ENCODE measurements around the gene KCNMA1.

The KCNMA1 gene

DNA sequence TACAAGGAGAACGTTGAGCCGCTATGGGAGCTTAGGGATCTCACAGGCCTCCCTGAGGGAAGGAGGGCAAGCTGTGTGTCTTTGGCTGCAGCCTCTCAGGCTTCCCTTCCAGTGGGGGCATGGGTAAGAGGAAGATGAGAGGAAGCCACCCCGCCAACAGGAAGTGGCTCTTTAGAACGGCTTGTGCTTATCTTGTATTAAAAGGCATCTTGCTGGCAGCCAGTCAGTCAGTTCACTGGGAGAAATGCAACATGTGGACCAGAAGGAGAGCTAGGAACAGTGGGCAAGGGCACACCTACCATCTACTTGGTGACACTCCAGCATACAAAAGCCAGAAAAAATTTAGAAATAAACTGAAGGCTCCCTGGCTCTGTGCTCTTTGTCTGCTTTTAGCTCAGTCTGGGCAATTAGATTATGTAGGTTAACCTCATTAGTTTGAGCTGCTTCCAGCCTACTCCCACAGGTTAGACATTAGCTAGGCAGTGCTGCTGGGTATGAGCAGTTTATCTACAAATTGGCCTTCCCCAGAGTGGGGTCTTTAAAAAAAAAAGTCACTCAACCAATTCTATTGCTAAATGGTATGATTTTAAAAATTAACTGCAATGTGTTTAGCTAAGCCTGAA is 595.9 kb downstream of the KCNMA1 start:
- no peaks in the 10 kb centered on the region for H3K36me3 ChIP-seq (ENCODE audit: control insufficient read depth, low read depth, low read length)
- no peak overlapping the region for H3K4me3 ChIP-seq (ENCODE audit: low read length)
- peaks cover 8% of the 10 kb centered on the region for H3K4me1 ChIP-seq (ENCODE audit: control insufficient read depth, low read depth, low read length)
- H3K27ac ChIP-seq (ENCODE audit: low read length) = no peak overlapping the region
- no peak overlapping the region for H3K9ac ChIP-seq (ENCODE audit: low read length)
- H3K9me3 ChIP-seq (ENCODE audit: control insufficient read depth, low read depth, low read length) = no peaks in the 10 kb centered on the region
- H3K27me3 ChIP-seq (ENCODE audit: control insufficient read depth, insufficient read depth, low read length) = no peaks in the 10 kb centered on the region

DNA sequence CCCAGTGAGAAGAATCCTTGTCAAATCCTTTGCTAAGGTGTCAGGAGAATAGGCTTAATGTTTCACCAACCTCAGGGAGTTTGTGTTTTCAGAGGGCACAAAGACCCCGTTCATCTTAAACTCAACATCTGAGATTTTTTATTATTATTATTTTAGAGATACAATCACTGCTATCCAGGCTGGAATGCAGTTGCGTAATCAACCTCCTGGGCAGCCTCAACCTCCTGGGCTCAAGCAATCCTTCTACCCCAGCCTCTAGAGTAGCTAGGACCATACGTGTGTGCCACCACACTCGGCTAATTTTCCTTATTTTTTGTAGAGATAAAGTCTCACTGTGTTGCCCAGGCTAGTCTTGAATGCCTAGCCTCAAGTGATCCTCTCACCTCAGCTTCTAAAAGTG is 599.2 kb downstream of the KCNMA1 start:
- Histone ChIP-seq H3K9ac (ENCODE audit: low read length) (no peak overlapping the region), H3K36me3 (ENCODE audit: control insufficient read depth, low read depth, low read length) (no peaks in the 10 kb centered on the region), H3K4me3 (ENCODE audit: low read length) (no peak overlapping the region), H3K9me3 (ENCODE audit: control insufficient read depth, low read depth, low read length) (no peaks in the 10 kb centered on the region), H3K27ac (ENCODE audit: low read length) (no peak overlapping the region), H3K4me1 (ENCODE audit: control insufficient read depth, low read depth, low read length) (peaks cover 8% of the 10 kb centered on the region), H3K27me3 (ENCODE audit: control insufficient read depth, insufficient read depth, low read length) (no peaks in the 10 kb centered on the region)

DNA sequence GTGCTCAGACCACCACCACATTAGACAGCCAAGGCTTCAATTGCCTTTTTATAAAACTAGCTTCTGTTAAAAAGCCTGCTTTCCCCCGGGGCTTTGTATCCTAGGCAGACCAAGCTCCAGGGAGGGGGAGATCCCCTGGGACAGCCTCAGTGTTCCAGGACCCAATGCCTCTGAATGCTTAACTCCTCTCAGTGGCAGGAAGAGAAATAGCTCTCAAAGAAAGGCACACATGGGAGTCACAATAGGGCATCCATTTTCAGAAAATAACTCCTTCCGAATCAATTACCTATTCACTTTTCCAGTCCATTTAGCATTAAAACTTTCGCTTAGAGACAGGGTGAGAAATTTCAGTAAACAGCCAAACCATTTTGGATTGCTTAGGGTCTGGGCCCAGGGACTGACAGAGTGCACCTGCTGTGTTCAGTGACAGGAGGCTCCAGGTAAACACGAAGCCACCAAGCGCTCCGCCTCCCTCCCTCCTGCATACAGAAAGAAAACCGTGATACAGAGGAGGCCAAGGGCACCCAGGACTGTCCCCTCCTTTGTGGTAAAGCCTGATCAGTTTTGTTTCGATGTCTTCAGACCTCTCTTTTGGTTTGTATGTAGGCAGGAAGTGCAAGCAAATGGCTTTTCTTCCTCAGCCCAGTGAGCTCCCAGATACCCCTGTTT is 599.7 kb downstream of the KCNMA1 start:
- H3K4me3 ChIP-seq (ENCODE audit: low read length) = no peak overlapping the region
- H3K9ac ChIP-seq (ENCODE audit: low read length) = no peak overlapping the region
- H3K4me1 ChIP-seq (ENCODE audit: control insufficient read depth, low read depth, low read length) = peaks cover 8% of the 10 kb centered on the region

DNA sequence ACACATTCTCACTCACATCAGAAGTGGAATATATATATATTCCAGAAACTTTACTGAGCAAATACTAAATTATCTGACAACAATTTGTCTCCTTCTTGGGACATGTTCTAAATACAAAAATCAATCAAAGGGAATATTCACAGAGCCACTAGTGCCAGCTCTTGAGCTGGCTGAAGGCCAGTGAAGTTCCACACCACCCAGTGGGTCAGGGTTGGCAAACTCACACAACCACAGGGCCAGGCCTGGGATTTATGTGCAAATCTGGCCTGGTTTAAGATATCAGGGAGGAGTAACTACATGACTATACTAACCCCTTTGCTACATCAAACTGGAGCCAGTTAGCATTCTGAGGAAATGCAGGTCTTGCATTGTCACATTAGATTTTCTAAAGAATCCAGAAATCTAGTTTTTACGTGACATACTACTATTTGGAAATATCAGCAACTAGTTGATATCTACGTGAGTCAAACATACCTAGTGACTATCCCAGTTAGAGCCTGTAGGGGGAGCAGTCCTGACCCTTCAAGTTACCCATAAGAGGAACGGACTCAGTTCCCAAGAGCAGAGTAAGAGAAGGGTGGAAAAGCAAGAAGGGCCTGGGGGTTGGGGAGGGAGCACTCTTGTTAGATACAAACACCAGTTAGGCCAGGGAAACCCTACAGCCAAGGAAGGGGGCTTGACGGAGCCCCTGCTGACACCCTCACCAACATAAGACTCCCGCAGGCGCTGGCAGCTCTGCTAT is 600.4 kb downstream of the KCNMA1 start:
- no peaks in the 10 kb centered on the region for H3K36me3 ChIP-seq (ENCODE audit: control insufficient read depth, low read depth, low read length)
- no peak overlapping the region for H3K9ac ChIP-seq (ENCODE audit: low read length)
- no peak overlapping the region for H3K4me3 ChIP-seq (ENCODE audit: low read length)
- peaks cover 8% of the 10 kb centered on the region for H3K4me1 ChIP-seq (ENCODE audit: control insufficient read depth, low read depth, low read length)
- no peaks in the 10 kb centered on the region for H3K9me3 ChIP-seq (ENCODE audit: control insufficient read depth, low read depth, low read length)
- H3K27ac ChIP-seq (ENCODE audit: low read length) = no peak overlapping the region
- H3K27me3 ChIP-seq (ENCODE audit: control insufficient read depth, insufficient read depth, low read length) = no peaks in the 10 kb centered on the region

More for the DNA sequence above, 599.7 kb downstream of the KCNMA1 start:
- H3K27me3 ChIP-seq (ENCODE audit: control insufficient read depth, insufficient read depth, low read length) = no peaks in the 10 kb centered on the region
- H3K9me3 ChIP-seq (ENCODE audit: control insufficient read depth, low read depth, low read length) = no peaks in the 10 kb centered on the region
- H3K27ac ChIP-seq (ENCODE audit: low read length) = no peak overlapping the region
- H3K36me3 ChIP-seq (ENCODE audit: control insufficient read depth, low read depth, low read length) = no peaks in the 10 kb centered on the region

DNA sequence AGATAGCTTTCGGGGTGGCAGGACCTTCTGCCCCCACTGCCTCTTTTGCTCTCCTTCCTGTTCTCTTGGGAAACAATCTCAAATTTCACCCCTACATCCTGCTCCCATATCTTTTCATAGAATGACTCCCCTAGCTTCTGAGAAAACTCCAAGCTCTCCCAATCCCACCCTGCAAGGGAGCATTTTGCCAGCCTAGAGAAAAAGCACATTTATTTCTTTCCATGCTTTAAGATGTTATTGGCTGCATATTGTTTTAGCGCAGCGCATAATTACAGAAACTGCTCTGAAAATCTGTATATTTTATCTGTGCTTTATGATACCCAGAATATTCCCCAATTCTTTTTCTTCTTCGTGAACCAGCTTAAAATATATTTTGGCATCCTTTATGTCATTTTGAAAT is 601.3 kb downstream of the KCNMA1 start:
- Histone ChIP-seq H3K27ac (ENCODE audit: low read length) (no peak overlapping the region), H3K27me3 (ENCODE audit: control insufficient read depth, insufficient read depth, low read length) (no peaks in the 10 kb centered on the region), H3K36me3 (ENCODE audit: control insufficient read depth, low read depth, low read length) (no peaks in the 10 kb centered on the region), H3K4me1 (ENCODE audit: control insufficient read depth, low read depth, low read length) (peaks cover 6% of the 10 kb centered on the region), H3K9me3 (ENCODE audit: control insufficient read depth, low read depth, low read length) (no peaks in the 10 kb centered on the region), H3K9ac (ENCODE audit: low read length) (no peak overlapping the region), H3K4me3 (ENCODE audit: low read length) (no peak overlapping the region)

DNA sequence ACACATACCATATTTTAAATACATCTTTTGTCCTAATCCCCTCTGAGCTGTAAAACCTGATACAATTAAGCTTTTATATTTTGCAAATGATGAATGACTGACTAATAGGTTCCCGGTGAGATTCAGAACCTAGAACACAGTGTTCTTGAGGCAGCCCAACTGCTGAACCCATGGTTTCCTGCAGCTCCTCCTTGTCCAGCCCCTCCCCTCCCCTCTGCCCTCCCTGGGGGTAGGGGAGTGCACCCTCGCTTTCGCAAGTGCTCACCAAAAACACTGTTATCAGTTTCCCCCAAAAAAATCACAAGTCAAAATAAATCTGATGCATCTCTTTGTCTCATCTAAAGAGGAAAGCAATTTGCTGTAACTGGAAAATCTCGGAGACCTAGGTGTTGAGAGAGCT is 602.8 kb downstream of the KCNMA1 start:
- no peak overlapping the region for H3K4me3 ChIP-seq (ENCODE audit: low read length)
- no peak overlapping the region for H3K27ac ChIP-seq (ENCODE audit: low read length)
- no peaks in the 10 kb centered on the region for H3K9me3 ChIP-seq (ENCODE audit: control insufficient read depth, low read depth, low read length)
- H3K27me3 ChIP-seq (ENCODE audit: control insufficient read depth, insufficient read depth, low read length) = no peaks in the 10 kb centered on the region
- H3K36me3 ChIP-seq (ENCODE audit: control insufficient read depth, low read depth, low read length) = no peaks in the 10 kb centered on the region
- peaks cover 6% of the 10 kb centered on the region for H3K4me1 ChIP-seq (ENCODE audit: control insufficient read depth, low read depth, low read length)
- H3K9ac ChIP-seq (ENCODE audit: low read length) = no peak overlapping the region

DNA sequence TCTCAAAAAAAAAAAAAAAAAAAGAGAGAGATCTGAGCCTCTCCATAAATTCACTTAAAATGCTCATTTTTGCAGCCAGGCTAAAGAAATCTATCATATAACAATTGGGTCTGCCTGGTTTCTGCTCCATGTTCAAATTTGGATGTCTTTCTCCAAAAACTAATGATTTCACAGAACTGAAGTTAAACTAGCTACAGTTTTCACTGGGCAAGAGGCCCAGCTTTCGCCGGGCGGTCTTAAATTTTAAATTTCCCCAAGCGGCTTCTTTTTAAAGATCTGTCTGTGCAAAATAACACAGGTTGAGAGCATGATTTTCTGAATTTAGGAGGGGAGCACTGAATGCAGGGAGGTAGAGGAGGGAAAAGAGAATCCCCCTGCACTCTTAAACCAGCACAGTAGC is 603.4 kb downstream of the KCNMA1 start:
- no peaks in the 10 kb centered on the region for H3K36me3 ChIP-seq (ENCODE audit: control insufficient read depth, low read depth, low read length)
- peaks cover 6% of the 10 kb centered on the region for H3K4me1 ChIP-seq (ENCODE audit: control insufficient read depth, low read depth, low read length)
- H3K27ac ChIP-seq (ENCODE audit: low read length) = no peak overlapping the region
- no peaks in the 10 kb centered on the region for H3K9me3 ChIP-seq (ENCODE audit: control insufficient read depth, low read depth, low read length)
- no peak overlapping the region for H3K9ac ChIP-seq (ENCODE audit: low read length)
- no peak overlapping the region for H3K4me3 ChIP-seq (ENCODE audit: low read length)
- no peaks in the 10 kb centered on the region for H3K27me3 ChIP-seq (ENCODE audit: control insufficient read depth, insufficient read depth, low read length)

DNA sequence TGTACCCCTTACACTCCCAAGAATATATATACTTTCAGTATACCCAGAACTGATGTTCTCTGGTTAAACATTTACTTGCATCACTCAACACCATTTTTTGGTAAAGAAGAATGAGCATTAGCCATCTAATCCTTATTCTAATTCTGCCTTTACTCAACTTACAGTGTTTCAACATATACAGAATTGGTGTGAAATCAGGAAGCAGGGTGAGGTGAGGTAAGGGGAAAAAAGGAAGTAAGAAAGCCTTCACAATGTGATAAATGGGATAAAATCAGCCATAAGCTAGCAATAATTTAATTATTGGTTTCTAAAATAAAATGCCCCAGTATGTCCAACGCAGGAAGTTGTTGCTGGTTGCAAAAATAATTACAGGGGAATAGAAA is 605.4 kb downstream of the KCNMA1 start:
- Histone ChIP-seq H3K27ac (ENCODE audit: low read length) (no peak overlapping the region), H3K4me3 (ENCODE audit: low read length) (no peak overlapping the region), H3K9me3 (ENCODE audit: control insufficient read depth, low read depth, low read length) (no peaks in the 10 kb centered on the region), H3K36me3 (ENCODE audit: control insufficient read depth, low read depth, low read length) (no peaks in the 10 kb centered on the region), H3K9ac (ENCODE audit: low read length) (no peak overlapping the region), H3K27me3 (ENCODE audit: control insufficient read depth, insufficient read depth, low read length) (no peaks in the 10 kb centered on the region), H3K4me1 (ENCODE audit: control insufficient read depth, low read depth, low read length) (no peaks in the 10 kb centered on the region)

DNA sequence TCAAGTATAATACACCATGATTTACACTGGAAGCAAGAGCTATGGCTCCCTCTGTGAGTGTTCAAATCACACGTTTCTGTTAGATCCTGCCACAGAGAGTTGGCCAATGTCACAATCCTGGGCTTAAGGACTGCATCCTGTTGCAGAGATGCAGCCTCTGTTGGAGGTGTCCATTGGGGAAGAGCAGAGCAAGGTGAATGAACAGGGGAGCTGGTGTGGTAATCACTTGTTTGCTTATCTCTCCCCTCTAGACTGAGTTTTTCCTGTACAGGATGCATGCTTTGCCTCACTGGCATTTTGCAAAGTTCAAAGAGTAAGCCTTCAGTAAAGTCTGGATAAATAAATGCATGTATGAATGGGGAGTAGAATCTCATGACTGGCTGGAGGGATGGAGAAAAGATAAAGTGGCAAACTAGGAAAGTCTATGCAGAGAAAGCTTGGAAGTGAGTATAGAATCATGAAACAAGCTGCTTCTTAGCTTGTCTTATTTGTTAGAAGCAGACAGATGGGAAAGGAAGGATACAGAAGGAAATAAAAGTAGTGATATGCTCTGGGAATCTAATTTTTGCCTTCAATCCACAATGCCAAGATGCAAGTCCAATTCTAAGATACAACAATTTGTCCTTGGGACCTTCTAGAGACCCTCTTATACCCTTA is 605.9 kb downstream of the KCNMA1 start:
- Histone ChIP-seq H3K4me3 (ENCODE audit: low read length) (no peak overlapping the region), H3K4me1 (ENCODE audit: control insufficient read depth, low read depth, low read length) (no peaks in the 10 kb centered on the region), H3K27me3 (ENCODE audit: control insufficient read depth, insufficient read depth, low read length) (no peaks in the 10 kb centered on the region), H3K9me3 (ENCODE audit: control insufficient read depth, low read depth, low read length) (no peaks in the 10 kb centered on the region), H3K9ac (ENCODE audit: low read length) (no peak overlapping the region), H3K36me3 (ENCODE audit: control insufficient read depth, low read depth, low read length) (no peaks in the 10 kb centered on the region), H3K27ac (ENCODE audit: low read length) (no peak overlapping the region)

DNA sequence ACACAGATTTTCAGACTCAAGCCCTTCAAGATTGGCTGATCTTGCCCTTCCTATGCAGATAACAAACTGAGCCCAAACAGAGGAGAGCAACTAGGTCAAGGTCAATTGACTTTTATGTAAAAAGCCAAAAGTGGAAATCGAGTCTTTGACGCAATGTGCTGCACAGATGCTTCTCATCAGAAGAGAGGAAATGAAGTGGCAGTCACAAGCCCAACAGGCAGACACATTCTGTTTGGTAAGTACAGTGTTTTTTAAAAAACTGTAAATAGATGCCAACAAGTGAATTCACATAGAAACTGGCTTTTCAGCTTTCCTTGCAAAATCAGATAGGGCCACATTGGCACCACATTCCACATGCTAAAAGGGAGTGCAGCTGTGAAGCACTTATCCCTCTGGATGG is 606.6 kb downstream of the KCNMA1 start:
- H3K36me3 ChIP-seq (ENCODE audit: control insufficient read depth, low read depth, low read length) = no peaks in the 10 kb centered on the region
- no peak overlapping the region for H3K4me3 ChIP-seq (ENCODE audit: low read length)
- no peak overlapping the region for H3K9ac ChIP-seq (ENCODE audit: low read length)
- no peaks in the 10 kb centered on the region for H3K4me1 ChIP-seq (ENCODE audit: control insufficient read depth, low read depth, low read length)
- no peak overlapping the region for H3K27ac ChIP-seq (ENCODE audit: low read length)
- H3K9me3 ChIP-seq (ENCODE audit: control insufficient read depth, low read depth, low read length) = no peaks in the 10 kb centered on the region
- no peaks in the 10 kb centered on the region for H3K27me3 ChIP-seq (ENCODE audit: control insufficient read depth, insufficient read depth, low read length)

DNA sequence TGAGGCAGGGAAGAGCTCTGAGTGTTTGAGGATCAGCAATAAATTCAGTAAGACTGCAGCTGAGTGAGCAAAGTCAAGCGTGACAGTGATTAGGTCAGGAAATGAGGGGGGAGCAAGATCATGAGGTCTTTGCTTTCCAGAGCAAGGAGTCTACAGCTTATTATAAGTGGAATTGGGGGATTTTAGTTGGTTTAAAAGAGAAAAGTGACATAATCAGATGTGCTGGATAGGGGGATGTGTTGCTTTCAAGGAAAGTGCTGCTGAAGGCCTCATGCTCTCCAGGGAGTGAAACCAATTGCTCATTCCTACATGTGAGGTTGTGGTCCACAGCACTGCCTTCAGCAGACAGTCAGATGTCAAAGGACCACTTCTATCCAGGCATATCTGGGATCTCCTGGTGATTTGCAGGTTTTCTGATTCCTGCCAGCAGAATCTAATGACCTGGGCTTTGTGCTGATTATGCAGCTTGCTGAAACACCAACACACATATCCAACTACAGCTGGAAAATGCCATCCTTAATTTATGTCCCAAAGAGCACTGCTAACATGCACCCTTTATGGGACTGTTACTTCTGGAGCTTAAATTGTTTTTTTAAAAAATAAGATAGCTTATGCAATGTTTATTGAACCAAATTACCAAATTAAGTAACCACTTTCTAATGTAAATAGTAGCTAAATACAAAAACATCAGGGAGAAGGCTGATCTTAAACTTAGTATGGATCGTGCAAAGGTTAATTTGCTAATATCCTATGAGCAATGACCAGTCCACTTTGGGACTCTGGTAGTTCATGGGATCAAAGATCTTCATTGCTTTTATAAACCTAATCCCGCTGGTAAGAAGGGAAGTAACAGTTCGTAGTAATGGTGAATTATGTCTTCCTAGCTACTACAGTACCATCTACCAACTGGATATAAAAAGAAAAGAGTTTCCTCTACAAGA is 607.6 kb downstream of the KCNMA1 start:
- Histone ChIP-seq H3K9me3 (ENCODE audit: control insufficient read depth, low read depth, low read length) (no peaks in the 10 kb centered on the region), H3K27ac (ENCODE audit: low read length) (no peak overlapping the region), H3K9ac (ENCODE audit: low read length) (no peak overlapping the region), H3K36me3 (ENCODE audit: control insufficient read depth, low read depth, low read length) (no peaks in the 10 kb centered on the region), H3K27me3 (ENCODE audit: control insufficient read depth, insufficient read depth, low read length) (no peaks in the 10 kb centered on the region), H3K4me3 (ENCODE audit: low read length) (no peak overlapping the region), H3K4me1 (ENCODE audit: control insufficient read depth, low read depth, low read length) (no peaks in the 10 kb centered on the region)

All from iPS-18a (cell line).